Stomach (tissue), 4 donors: ENCODE data around the gene IGBP1.

Experiments used
- CTCF ChIP-seq, 7 experiments: fragments of 450-650 bp in 4 of 7; fragments of 200-600 bp in 3 of 7; sonication (generic) in 3 of 7; IDR thresholded peaks; one replicate each; pipeline ENCODE4 v1.5.1; 2016 to 2019; ENCODE audit warnings: antibody characterized with exemption in 7 of 7, control low read depth in 2 of 7, mild to moderate bottlenecking in 1 of 7
- EP300 ChIP-seq: sonication (generic); formaldehyde crosslinking; IDR thresholded peaks from one replicate; pipeline ENCODE4 v1.6.1; 2017; ENCODE audit warnings: antibody characterized with exemption
- POLR2AphosphoS5 ChIP-seq, 3 donors: sonication (generic); formaldehyde crosslinking; IDR thresholded peaks; one replicate each; pipeline ENCODE4 v1.6.1; 2016; ENCODE audit warnings: antibody characterized with exemption in 3 of 3

- TF ChIP-seq CTCF (IDR thresholded peaks at IDR 0.05): no peak
- no peak for TF ChIP-seq POLR2AphosphoS5 (IDR thresholded peaks at IDR 0.05)
- no peak for TF ChIP-seq EP300
Observed at GRCh38 chrX:70139736-70140135, 6.5 kb downstream of the IGBP1 start.
